GM21367 (cell line): ENCODE measurements around the gene LRP11.
"Not testable (repeated sequence)": the region's sequence is repeated elsewhere in the genome, so short reads cannot be mapped to it uniquely, and the experiment has no call there.

Source experiments
- ATAC-seq: cut with Tn5 transposase; IDR thresholded peaks from one replicate; pipeline ENCODE4 v1.9.1; 2021; ENCODE audit not compliant: unreplicated experiment

Gene LRP11

GRCh38 chr6:149863698-149864577, at the start of gene LRP11:
LRP11 (minus strand) TSS chr6:149864359; CDS start chr6:149864020, 339 bp downstream.
- peak; percentile 65 for ATAC-seq

- ATAC-seq: no peak
Observed at GRCh38 chr6:149913540-149914240, 49.5 kb upstream of the LRP11 start.

- ATAC-seq: no peak
Observed at GRCh38 chr6:149913085-149913484, 48.9 kb upstream of the LRP11 start.

GRCh38 chr6:149912680-149913079, 48.5 kb upstream of the LRP11 start:
- not testable (repeated sequence) for ATAC-seq

- ATAC-seq: no peak
Observed at GRCh38 chr6:149910721-149911151, 46.6 kb upstream of the LRP11 start.

GRCh38 chr6:149909701-149910470, 45.7 kb upstream of the LRP11 start:
- no peak for ATAC-seq

- ATAC-seq: not testable (repeated sequence)
Observed at GRCh38 chr6:149908480-149908879, 44.3 kb upstream of the LRP11 start.

- no peak for ATAC-seq
Observed at GRCh38 chr6:149907317-149907716, 43.2 kb upstream of the LRP11 start.

GRCh38 chr6:149906405-149906804, 42.2 kb upstream of the LRP11 start:
- no peak for ATAC-seq

- no peak for ATAC-seq
Observed at GRCh38 chr6:149905911-149906371, 41.8 kb upstream of the LRP11 start.

- ATAC-seq: no peak
Observed at GRCh38 chr6:149905371-149905910, 41.3 kb upstream of the LRP11 start.

- ATAC-seq: no peak
Observed at GRCh38 chr6:149904661-149905370, 40.7 kb upstream of the LRP11 start.

GRCh38 chr6:149903938-149904611, 39.9 kb upstream of the LRP11 start:
- no peak for ATAC-seq

- no peak for ATAC-seq
Observed at GRCh38 chr6:149901444-149902140, 37.4 kb upstream of the LRP11 start.

- no peak for ATAC-seq
Observed at GRCh38 chr6:149900620-149901443, 36.7 kb upstream of the LRP11 start.

- ATAC-seq: no peak
Observed at GRCh38 chr6:149899926-149900619, 35.9 kb upstream of the LRP11 start.

GRCh38 chr6:149899486-149899885, 35.3 kb upstream of the LRP11 start:
- ATAC-seq: no peak

- no peak for ATAC-seq
Observed at GRCh38 chr6:149898966-149899365, 34.8 kb upstream of the LRP11 start.
